BE2C (cell line): ENCODE measurements around the gene CTAGE9.
"Not testable (repeated sequence)": the region's sequence is repeated elsewhere in the genome, so short reads cannot be mapped to it uniquely, and the experiment has no call there.

ENCODE experiments used
- DNase-seq: peaks from one replicate; pipeline ENCODE4 v3.0.0-alpha.2; 2020
- H3K27me3 ChIP-seq: fragments of 250-450 bp; sonication (Bioruptor Pico); 2 replicates; pipeline ENCODE4 v1.5.1; 2020; ENCODE audit warnings: mild to moderate bottlenecking
- H3K36me3 ChIP-seq: fragments of 250-450 bp; sonication (Bioruptor Pico); 2 replicates; pipeline ENCODE4 v1.5.1; 2020; ENCODE audit warnings: mild to moderate bottlenecking
- H3K4me1 ChIP-seq: fragments of 250-450 bp; sonication (Bioruptor Pico); 2 replicates; pipeline ENCODE4 v1.5.1; 2020
- H3K4me3 ChIP-seq: 2 replicates; pipeline ENCODE4 v1.5.1; 2011; ENCODE audit warnings: low read depth, low read length
- H3K9me3 ChIP-seq: fragments of 250-450 bp; sonication (Bioruptor Pico); 2 replicates; pipeline ENCODE4 v1.5.1; 2020
- TF ChIP-seq, protein P1 (sequence below): IDR thresholded peaks from 2 replicates; pipeline ENCODE4 v1.5.1; 2012; ENCODE audit warnings: mild to moderate bottlenecking, low read depth, low read length

The CTAGE9 gene

DNA sequence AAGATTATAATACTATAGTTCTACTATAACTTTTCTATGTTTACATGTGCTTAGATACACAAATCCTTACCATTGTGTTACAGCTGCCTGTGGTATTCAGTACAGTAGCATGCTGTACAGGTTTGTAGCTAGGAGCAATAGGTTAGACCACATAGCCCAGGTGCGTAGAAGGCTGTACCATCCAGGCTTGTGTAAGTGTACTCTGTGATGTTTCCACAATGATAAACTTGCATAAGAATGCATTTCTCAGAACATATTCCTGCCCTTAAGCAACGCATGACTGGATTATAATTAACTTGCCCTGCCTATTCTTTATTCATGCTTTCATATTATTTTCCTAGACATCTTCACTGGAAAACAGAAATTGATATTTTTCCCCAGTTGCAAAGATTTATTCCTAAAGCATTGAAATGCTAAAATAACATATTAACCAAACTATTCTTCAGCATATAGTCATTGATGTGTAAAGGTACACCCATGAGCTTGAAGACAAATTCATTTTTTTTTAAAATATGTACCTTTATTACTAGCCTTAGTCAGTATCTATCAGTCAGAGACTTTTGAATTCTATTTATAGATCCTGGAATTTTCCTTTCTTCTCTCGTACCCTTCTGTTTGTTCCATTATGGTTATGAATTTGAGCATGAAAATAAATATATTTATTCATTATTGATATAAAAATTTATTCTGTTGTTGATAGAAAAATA is 7.2 kb upstream of the CTAGE9 start:
- TF ChIP-seq, protein P1, sequence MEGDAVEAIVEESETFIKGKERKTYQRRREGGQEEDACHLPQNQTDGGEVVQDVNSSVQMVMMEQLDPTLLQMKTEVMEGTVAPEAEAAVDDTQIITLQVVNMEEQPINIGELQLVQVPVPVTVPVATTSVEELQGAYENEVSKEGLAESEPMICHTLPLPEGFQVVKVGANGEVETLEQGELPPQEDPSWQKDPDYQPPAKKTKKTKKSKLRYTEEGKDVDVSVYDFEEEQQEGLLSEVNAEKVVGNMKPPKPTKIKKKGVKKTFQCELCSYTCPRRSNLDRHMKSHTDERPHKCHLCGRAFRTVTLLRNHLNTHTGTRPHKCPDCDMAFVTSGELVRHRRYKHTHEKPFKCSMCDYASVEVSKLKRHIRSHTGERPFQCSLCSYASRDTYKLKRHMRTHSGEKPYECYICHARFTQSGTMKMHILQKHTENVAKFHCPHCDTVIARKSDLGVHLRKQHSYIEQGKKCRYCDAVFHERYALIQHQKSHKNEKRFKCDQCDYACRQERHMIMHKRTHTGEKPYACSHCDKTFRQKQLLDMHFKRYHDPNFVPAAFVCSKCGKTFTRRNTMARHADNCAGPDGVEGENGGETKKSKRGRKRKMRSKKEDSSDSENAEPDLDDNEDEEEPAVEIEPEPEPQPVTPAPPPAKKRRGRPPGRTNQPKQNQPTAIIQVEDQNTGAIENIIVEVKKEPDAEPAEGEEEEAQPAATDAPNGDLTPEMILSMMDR = no peak
- H3K4me3 ChIP-seq = no peak overlapping the region
- DNase-seq = no peak
- no peaks in the 10 kb centered on the region for H3K27me3 ChIP-seq
- H3K4me1 ChIP-seq = no peaks in the 10 kb centered on the region
- H3K36me3 ChIP-seq = no peaks in the 10 kb centered on the region
- H3K9me3 ChIP-seq = no peaks in the 10 kb centered on the region

- H3K9me3 ChIP-seq, DNase-seq, H3K4me3 ChIP-seq, H3K36me3 ChIP-seq, H3K27me3 ChIP-seq, H3K4me1 ChIP-seq: not testable (repeated sequence)
Measured at GRCh38 chr6:131715567-131715966, 4.8 kb upstream of the CTAGE9 start.

- DNase-seq, H3K4me3 ChIP-seq, H3K4me1 ChIP-seq, H3K36me3 ChIP-seq, H3K27me3 ChIP-seq, H3K9me3 ChIP-seq: not testable (repeated sequence)
Measured at GRCh38 chr6:131703905-131704304, 6.9 kb downstream of the CTAGE9 start.

DNA sequence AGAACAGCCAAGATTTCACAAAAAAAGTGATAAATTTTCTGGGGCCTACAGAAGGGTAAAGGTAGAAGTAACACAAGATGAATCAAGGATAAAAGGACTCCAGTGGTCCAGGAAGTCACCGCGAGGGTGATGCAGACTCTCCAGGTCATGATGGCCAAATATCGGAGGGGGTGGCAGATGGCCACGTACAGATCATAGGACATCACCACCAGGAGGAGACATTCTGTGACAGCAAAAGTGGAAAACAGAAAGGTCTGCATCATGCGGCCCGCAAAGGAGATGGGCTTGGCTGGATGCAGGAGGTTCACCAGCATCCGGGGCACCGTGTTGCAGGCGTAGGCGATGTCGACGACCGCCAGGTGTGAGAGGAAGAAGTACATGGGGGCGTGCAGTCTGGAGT is 10.0 kb downstream of the CTAGE9 start:
- not testable (repeated sequence) for DNase-seq, H3K4me1 ChIP-seq, H3K27me3 ChIP-seq, H3K9me3 ChIP-seq, H3K4me3 ChIP-seq, H3K36me3 ChIP-seq

GRCh38 chr6:131696956-131697355 is 13.9 kb downstream of the CTAGE9 start:
- TF ChIP-seq, protein P1 = no peak
- Histone ChIP-seq H3K4me3 (no peak overlapping the region), H3K36me3 (no peaks in the 10 kb centered on the region), H3K27me3 (peaks cover 2% of the 10 kb centered on the region; the same call in 1 of the 2 replicates), H3K9me3 (no peaks in the 10 kb centered on the region), H3K4me1 (no peaks in the 10 kb centered on the region)
- DNase-seq = no peak

GRCh38 chr6:131694832-131695426 is 15.9 kb downstream of the CTAGE9 start:
- Histone ChIP-seq H3K36me3 (no peaks in the 10 kb centered on the region), H3K9me3 (no peaks in the 10 kb centered on the region), H3K27me3 (peaks cover 2% of the 10 kb centered on the region; the same call in 1 of the 2 replicates), H3K4me1 (no peaks in the 10 kb centered on the region), H3K4me3 (no peak overlapping the region)
- TF ChIP-seq, protein P1 = peak; percentile 82
- DNase-seq = peak; percentile 49

- TF ChIP-seq, protein P1 = no peak
- Histone ChIP-seq H3K4me3 (no peak overlapping the region), H3K36me3 (no peaks in the 10 kb centered on the region), H3K9me3 (no peaks in the 10 kb centered on the region), H3K4me1 (no peaks in the 10 kb centered on the region), H3K27me3 (peaks cover 2% of the 10 kb centered on the region; the same call in 1 of the 2 replicates)
- DNase-seq = no peak
Measured at GRCh38 chr6:131693384-131693783, 17.4 kb downstream of the CTAGE9 start.
